ENCODE measurements around the gene FBXO28.
A peak's percentile ranks its signal among the peaks of the same experiment; 100 is the strongest.

FBXO28 gene

DNA sequence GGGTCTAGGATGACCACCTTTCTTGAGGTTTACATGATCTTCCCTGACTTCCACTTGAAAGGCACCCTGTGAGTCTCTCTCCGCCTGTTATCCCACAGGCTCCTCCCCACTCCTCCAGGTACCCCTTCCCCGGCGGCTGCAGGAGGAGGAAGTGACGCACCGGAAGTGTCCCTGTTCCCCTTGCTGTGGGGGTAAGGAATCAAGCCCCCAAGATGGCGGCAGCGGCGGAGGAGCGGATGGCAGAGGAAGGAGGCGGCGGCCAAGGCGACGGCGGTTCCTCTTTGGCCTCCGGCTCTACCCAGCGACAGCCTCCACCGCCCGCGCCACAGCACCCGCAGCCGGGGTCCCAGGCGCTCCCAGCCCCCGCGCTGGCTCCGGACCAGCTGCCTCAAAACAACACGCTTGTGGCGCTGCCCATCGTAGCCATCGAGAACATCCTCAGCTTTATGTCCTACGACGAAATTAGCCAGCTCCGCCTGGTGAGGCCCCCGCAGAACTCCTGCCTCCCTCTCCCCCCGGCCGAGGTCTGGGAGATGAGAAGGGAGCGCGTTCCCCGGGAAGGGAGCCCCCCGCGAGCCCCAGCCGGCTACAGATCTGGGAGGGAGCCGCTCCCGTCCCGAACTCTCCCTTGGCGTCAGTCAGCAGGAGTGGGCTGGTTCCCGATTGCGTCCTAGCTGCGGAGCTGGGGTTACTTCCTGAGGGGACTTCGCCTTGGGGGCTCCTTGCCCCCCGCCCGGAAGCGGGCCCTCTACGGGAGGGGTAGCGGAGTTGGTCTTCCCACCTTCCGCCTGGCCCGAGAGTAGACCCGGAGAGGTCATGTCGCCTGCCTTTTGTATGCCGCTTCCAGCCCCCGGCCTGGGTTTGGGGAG lies at the start of gene FBXO28:
Gene FBXO28, plus strand, starts transcription at position 194 of the 869 bp plus-strand sequence. Its CDS starts 19 bp downstream, at position 213.
- H3K36me3 ChIP-seq (ENCODE audit: control insufficient read depth in 5 of 5, insufficient read depth in 5 of 5, low read length in 5 of 5) = no peaks in the 10 kb centered on the region
- peak within 1 kb of the TSS; percentile 81 to 92 (median 89) for H3K4me3 ChIP-seq (ENCODE audit: low read depth in 1 of 5, low read length in 5 of 5)
- H3K4me1 ChIP-seq (ENCODE audit: control insufficient read depth in 5 of 5, insufficient read depth in 5 of 5, low read length in 5 of 5) = peaks cover 2 to 30% (median 27%) of the 10 kb centered on the region in 5 donors
- peak within 1 kb of the TSS; percentile 40 to 98 (median 95) for H3K9ac ChIP-seq (ENCODE audit: low read length in 5 of 5)
- H3K9me3 ChIP-seq (ENCODE audit: control insufficient read depth in 5 of 5, low read length in 5 of 5) = no peaks in the 10 kb centered on the region
- peak within 1 kb of the TSS; percentile 91 for H3K27ac ChIP-seq (ENCODE audit: low read depth, low read length)
- H3K27me3 ChIP-seq (ENCODE audit: control insufficient read depth in 5 of 5, insufficient read depth in 4 of 5, low read length in 5 of 5) = peaks cover 0 to under 1% (median 0%) of the 10 kb centered on the region in 5 donors

- Histone ChIP-seq H3K27me3 (ENCODE audit: control insufficient read depth in 5 of 5, insufficient read depth in 4 of 5, low read length in 5 of 5) (peaks cover 0 to 4% (median 0%) of the 10 kb centered on the region in 5 donors), H3K4me1 (ENCODE audit: control insufficient read depth in 5 of 5, insufficient read depth in 5 of 5, low read length in 5 of 5) (no peaks in the 10 kb centered on the region), H3K36me3 (ENCODE audit: control insufficient read depth in 5 of 5, insufficient read depth in 5 of 5, low read length in 5 of 5) (no peaks in the 10 kb centered on the region), H3K4me3 (ENCODE audit: low read depth in 1 of 5, low read length in 5 of 5) (no peak overlapping the region), H3K27ac (ENCODE audit: low read depth, low read length) (no peak overlapping the region), H3K9me3 (ENCODE audit: control insufficient read depth in 5 of 5, low read length in 5 of 5) (peaks cover 0 to 6% (median 0%) of the 10 kb centered on the region in 5 donors), H3K9ac (ENCODE audit: low read length in 5 of 5) (no peak overlapping the region)
Observed at GRCh38 chr1:224064150-224064549, 49.8 kb upstream of the FBXO28 start.

DNA sequence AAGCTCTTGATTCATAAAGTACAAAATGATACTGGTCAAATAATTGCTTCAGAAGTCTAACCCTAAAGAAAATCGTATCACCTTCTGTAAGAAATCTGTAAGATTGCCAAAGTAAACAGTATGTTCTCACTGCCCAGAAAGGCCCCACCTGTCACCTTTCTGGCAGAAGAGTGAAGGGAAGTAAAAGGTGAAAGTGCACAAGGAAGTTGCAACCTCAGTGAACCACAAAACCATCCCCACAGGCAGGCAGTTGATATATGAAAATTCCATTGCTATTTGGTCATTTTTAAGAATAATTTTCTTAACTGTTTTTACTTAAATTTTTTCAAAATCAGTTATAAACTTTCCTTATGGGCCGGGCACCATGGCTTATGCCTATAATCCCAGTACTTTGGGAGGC lies 48.5 kb upstream of the FBXO28 start:
- Histone ChIP-seq H3K27ac (ENCODE audit: low read depth, low read length) (no peak overlapping the region), H3K4me3 (ENCODE audit: low read depth in 1 of 5, low read length in 5 of 5) (no peak overlapping the region), H3K9ac (ENCODE audit: low read length in 5 of 5) (no peak overlapping the region), H3K27me3 (ENCODE audit: control insufficient read depth in 5 of 5, insufficient read depth in 4 of 5, low read length in 5 of 5) (peaks cover 0 to 4% (median 0%) of the 10 kb centered on the region in 5 donors), H3K36me3 (ENCODE audit: control insufficient read depth in 5 of 5, insufficient read depth in 5 of 5, low read length in 5 of 5) (no peaks in the 10 kb centered on the region), H3K4me1 (ENCODE audit: control insufficient read depth in 5 of 5, insufficient read depth in 5 of 5, low read length in 5 of 5) (no peaks in the 10 kb centered on the region), H3K9me3 (ENCODE audit: control insufficient read depth in 5 of 5, low read length in 5 of 5) (no peaks in the 10 kb centered on the region)

GRCh38 chr1:224067207-224067606 lies 46.7 kb upstream of the FBXO28 start:
- Histone ChIP-seq H3K27me3 (ENCODE audit: control insufficient read depth in 5 of 5, insufficient read depth in 4 of 5, low read length in 5 of 5) (peaks cover 0 to 4% (median 0%) of the 10 kb centered on the region in 5 donors), H3K9ac (ENCODE audit: low read length in 5 of 5) (no peak overlapping the region), H3K36me3 (ENCODE audit: control insufficient read depth in 5 of 5, insufficient read depth in 5 of 5, low read length in 5 of 5) (no peaks in the 10 kb centered on the region), H3K4me3 (ENCODE audit: low read depth in 1 of 5, low read length in 5 of 5) (no peak overlapping the region), H3K27ac (ENCODE audit: low read depth, low read length) (no peak overlapping the region), H3K9me3 (ENCODE audit: control insufficient read depth in 5 of 5, low read length in 5 of 5) (peaks cover 0 to under 1% (median 0%) of the 10 kb centered on the region in 5 donors), H3K4me1 (ENCODE audit: control insufficient read depth in 5 of 5, insufficient read depth in 5 of 5, low read length in 5 of 5) (no peaks in the 10 kb centered on the region)

- Histone ChIP-seq H3K4me1 (ENCODE audit: control insufficient read depth in 5 of 5, insufficient read depth in 5 of 5, low read length in 5 of 5) (no peaks in the 10 kb centered on the region), H3K9me3 (ENCODE audit: control insufficient read depth in 5 of 5, low read length in 5 of 5) (peaks cover 0 to 3% (median 0%) of the 10 kb centered on the region in 5 donors), H3K27ac (ENCODE audit: low read depth, low read length) (no peak overlapping the region), H3K27me3 (ENCODE audit: control insufficient read depth in 5 of 5, insufficient read depth in 4 of 5, low read length in 5 of 5) (peaks cover 0 to 4% (median 0%) of the 10 kb centered on the region in 5 donors), H3K4me3 (ENCODE audit: low read depth in 1 of 5, low read length in 5 of 5) (no peak overlapping the region), H3K9ac (ENCODE audit: low read length in 5 of 5) (no peak overlapping the region), H3K36me3 (ENCODE audit: control insufficient read depth in 5 of 5, insufficient read depth in 5 of 5, low read length in 5 of 5) (no peaks in the 10 kb centered on the region)
Observed at GRCh38 chr1:224067621-224068457, 46.1 kb upstream of the FBXO28 start.

DNA sequence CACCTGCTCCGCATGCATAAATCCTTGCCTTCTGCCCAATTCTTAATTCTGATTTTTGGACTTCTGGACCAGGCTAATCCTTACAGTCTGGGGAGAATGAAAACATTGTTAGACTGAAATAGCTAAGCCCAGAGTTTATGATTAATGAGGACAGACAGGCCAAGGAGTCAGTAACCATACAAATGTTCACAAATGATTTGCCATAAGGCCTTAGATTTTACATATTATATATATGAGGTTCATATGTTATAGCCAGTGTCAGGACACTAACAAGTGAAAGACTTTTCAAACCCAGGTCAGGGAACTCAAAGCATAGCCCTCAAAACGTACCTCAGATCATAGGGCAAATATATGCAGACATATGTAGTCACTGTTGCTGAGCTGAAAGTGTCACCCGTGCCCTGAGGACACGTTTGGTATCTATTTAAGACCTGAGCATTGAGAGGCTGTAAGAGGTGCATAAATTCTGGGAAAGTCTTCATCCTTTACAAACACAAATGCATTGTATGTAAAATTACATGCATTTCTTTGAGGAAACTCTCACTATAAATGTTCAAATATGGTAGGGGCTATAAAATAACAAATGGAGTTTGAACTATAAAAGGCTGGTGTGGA lies 45.3 kb upstream of the FBXO28 start:
- Histone ChIP-seq H3K4me1 (ENCODE audit: control insufficient read depth in 5 of 5, insufficient read depth in 5 of 5, low read length in 5 of 5) (no peaks in the 10 kb centered on the region), H3K27me3 (ENCODE audit: control insufficient read depth in 5 of 5, insufficient read depth in 4 of 5, low read length in 5 of 5) (peaks cover 0 to 4% (median 0%) of the 10 kb centered on the region in 5 donors), H3K9ac (ENCODE audit: low read length in 5 of 5) (no peak overlapping the region), H3K36me3 (ENCODE audit: control insufficient read depth in 5 of 5, insufficient read depth in 5 of 5, low read length in 5 of 5) (no peaks in the 10 kb centered on the region), H3K9me3 (ENCODE audit: control insufficient read depth in 5 of 5, low read length in 5 of 5) (peaks cover 0 to 6% (median 0%) of the 10 kb centered on the region in 5 donors), H3K4me3 (ENCODE audit: low read depth in 1 of 5, low read length in 5 of 5) (no peak overlapping the region), H3K27ac (ENCODE audit: low read depth, low read length) (no peak overlapping the region)

- H3K4me1 ChIP-seq (ENCODE audit: control insufficient read depth in 5 of 5, insufficient read depth in 5 of 5, low read length in 5 of 5) = no peaks in the 10 kb centered on the region
- H3K27ac ChIP-seq (ENCODE audit: low read depth, low read length) = no peak overlapping the region
- H3K4me3 ChIP-seq (ENCODE audit: low read depth in 1 of 5, low read length in 5 of 5) = no peak overlapping the region
- H3K9me3 ChIP-seq (ENCODE audit: control insufficient read depth in 5 of 5, low read length in 5 of 5) = peaks cover 0 to 6% (median 0%) of the 10 kb centered on the region in 5 donors
- no peak overlapping the region for H3K9ac ChIP-seq (ENCODE audit: low read length in 5 of 5)
- H3K27me3 ChIP-seq (ENCODE audit: control insufficient read depth in 5 of 5, insufficient read depth in 4 of 5, low read length in 5 of 5) = peaks cover 0 to 4% (median 0%) of the 10 kb centered on the region in 5 donors
- no peaks in the 10 kb centered on the region for H3K36me3 ChIP-seq (ENCODE audit: control insufficient read depth in 5 of 5, insufficient read depth in 5 of 5, low read length in 5 of 5)
Observed at GRCh38 chr1:224069138-224069537, 44.8 kb upstream of the FBXO28 start.

GRCh38 chr1:224070521-224070920 lies 43.4 kb upstream of the FBXO28 start:
- Histone ChIP-seq H3K27ac (ENCODE audit: low read depth, low read length) (no peak overlapping the region), H3K9ac (ENCODE audit: low read length in 5 of 5) (no peak overlapping the region), H3K4me1 (ENCODE audit: control insufficient read depth in 5 of 5, insufficient read depth in 5 of 5, low read length in 5 of 5) (no peaks in the 10 kb centered on the region)

DNA sequence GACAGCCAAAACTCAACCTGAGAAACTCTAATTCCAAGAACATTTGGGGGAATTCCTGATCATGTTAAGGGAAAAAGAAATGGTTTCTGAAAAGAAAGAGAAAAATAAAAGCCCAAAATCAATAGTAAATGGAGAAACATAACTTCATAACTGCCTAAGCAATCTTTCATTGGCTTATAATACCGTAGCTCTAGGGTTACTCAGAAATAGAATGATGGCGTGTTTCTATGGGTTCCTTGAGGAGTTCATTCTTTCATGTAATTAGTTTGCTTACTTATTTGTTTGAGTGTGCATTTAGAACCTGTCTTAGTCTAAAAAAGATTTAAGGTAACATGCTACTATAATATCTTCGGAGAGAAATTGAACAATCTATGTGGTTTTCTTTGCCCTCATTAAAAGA lies 37.5 kb upstream of the FBXO28 start:
- Histone ChIP-seq H3K9ac (ENCODE audit: low read length in 5 of 5) (no peak overlapping the region), H3K4me3 (ENCODE audit: low read depth in 1 of 5, low read length in 5 of 5) (no peak overlapping the region)

More at GRCh38 chr1:224070521-224070920, 43.4 kb upstream of the FBXO28 start:
- Histone ChIP-seq H3K4me3 (ENCODE audit: low read depth in 1 of 5, low read length in 5 of 5) (no peak overlapping the region), H3K9me3 (ENCODE audit: control insufficient read depth in 5 of 5, low read length in 5 of 5) (peaks cover 0 to 6% (median 0%) of the 10 kb centered on the region in 5 donors), H3K27me3 (ENCODE audit: control insufficient read depth in 5 of 5, insufficient read depth in 4 of 5, low read length in 5 of 5) (peaks cover 0 to 4% (median 0%) of the 10 kb centered on the region in 5 donors), H3K36me3 (ENCODE audit: control insufficient read depth in 5 of 5, insufficient read depth in 5 of 5, low read length in 5 of 5) (no peaks in the 10 kb centered on the region)

More for the DNA sequence above, 37.5 kb upstream of the FBXO28 start:
- Histone ChIP-seq H3K27ac (ENCODE audit: low read depth, low read length) (no peak overlapping the region), H3K4me1 (ENCODE audit: control insufficient read depth in 5 of 5, insufficient read depth in 5 of 5, low read length in 5 of 5) (peaks cover 0 to 3% (median 0%) of the 10 kb centered on the region in 5 donors), H3K27me3 (ENCODE audit: control insufficient read depth in 5 of 5, insufficient read depth in 4 of 5, low read length in 5 of 5) (no peaks in the 10 kb centered on the region), H3K9me3 (ENCODE audit: control insufficient read depth in 5 of 5, low read length in 5 of 5) (peaks cover 0 to 6% (median 0%) of the 10 kb centered on the region in 5 donors), H3K36me3 (ENCODE audit: control insufficient read depth in 5 of 5, insufficient read depth in 5 of 5, low read length in 5 of 5) (no peaks in the 10 kb centered on the region)
